ENCODE results near the gene SKA1.
"Not testable (repeated sequence)": the region's sequence is repeated elsewhere in the genome, so short reads cannot be mapped to it uniquely, and the experiment has no call there.

Gene SKA1

GRCh38 chr18:50395093-50395492 lies 20.2 kb downstream of the SKA1 start:
- DNase-seq (ENCODE audit: low read depth) = no peak

- DNase-seq (ENCODE audit: low read depth) = no peak
These were observed 21.3 kb downstream of the SKA1 start for GRCh38 chr18:50396005-50396660.

- no peak for DNase-seq (ENCODE audit: low read depth)
These were observed 22.2 kb downstream of the SKA1 start for GRCh38 chr18:50397023-50397422.

- DNase-seq (ENCODE audit: low read depth) = no peak
These were observed 23.3 kb downstream of the SKA1 start for GRCh38 chr18:50398099-50398498.

GRCh38 chr18:50398947-50399346 lies 24.1 kb downstream of the SKA1 start:
- no peak for DNase-seq (ENCODE audit: low read depth)

- no peak for DNase-seq (ENCODE audit: low read depth)
These were observed 24.7 kb downstream of the SKA1 start for GRCh38 chr18:50399582-50399981.

- not testable (repeated sequence) for DNase-seq (ENCODE audit: low read depth)
These were observed 25.6 kb downstream of the SKA1 start for GRCh38 chr18:50400438-50400837.

GRCh38 chr18:50401295-50401694 lies 26.4 kb downstream of the SKA1 start:
- no peak for DNase-seq (ENCODE audit: low read depth)

GRCh38 chr18:50401888-50402287 lies 27.0 kb downstream of the SKA1 start:
- peak; percentile 2 for DNase-seq (ENCODE audit: low read depth)

GRCh38 chr18:50404752-50405581 lies 30.1 kb downstream of the SKA1 start:
- DNase-seq (ENCODE audit: low read depth) = not testable (repeated sequence)

- no peak for DNase-seq (ENCODE audit: low read depth)
These were observed 30.9 kb downstream of the SKA1 start for GRCh38 chr18:50405582-50406271.

GRCh38 chr18:50409236-50409635 lies 34.4 kb downstream of the SKA1 start:
- DNase-seq (ENCODE audit: low read depth) = no peak

GRCh38 chr18:50410008-50410407 lies 35.2 kb downstream of the SKA1 start:
- DNase-seq (ENCODE audit: low read depth) = no peak

GRCh38 chr18:50410894-50411293 lies 36.0 kb downstream of the SKA1 start:
- no peak for DNase-seq (ENCODE audit: low read depth)

- not testable (repeated sequence) for DNase-seq (ENCODE audit: low read depth)
These were observed 42.0 kb downstream of the SKA1 start for GRCh38 chr18:50416832-50417231.

- DNase-seq (ENCODE audit: low read depth) = not testable (repeated sequence)
These were observed 42.9 kb downstream of the SKA1 start for GRCh38 chr18:50417705-50418104.

- no peak for DNase-seq (ENCODE audit: low read depth)
These were observed 43.8 kb downstream of the SKA1 start for GRCh38 chr18:50418650-50419049.

GRCh38 chr18:50422286-50422898 lies 47.5 kb downstream of the SKA1 start:
- DNase-seq (ENCODE audit: low read depth) = no peak

GRCh38 chr18:50424877-50425690 lies 50.2 kb downstream of the SKA1 start:
- no peak for DNase-seq (ENCODE audit: low read depth)

GRCh38 chr18:50427896-50428295 lies 53.0 kb downstream of the SKA1 start:
- DNase-seq (ENCODE audit: low read depth) = no peak

GRCh38 chr18:50428531-50429206 lies 53.8 kb downstream of the SKA1 start:
- DNase-seq (ENCODE audit: low read depth) = no peak

Measured in T follicular helper cell (primary cell).